ENCODE measurements around the gene PLBD1. TPM values are rescaled to one million over a fixed set of nuclear protein-coding genes. Genes with fewer than 3 reads are reported as not detected.

The PLBD1 gene
- total RNA-seq, 2 experiments from 2014 or later, result 0.54 to 0.61 TPM

- Histone ChIP-seq H3K4me2 (ENCODE audit: low read length) (no peak overlapping the region), H3K27ac (ENCODE audit: low read depth, low read length, poor library complexity, severe bottlenecking) (no peak overlapping the region), H3K4me3 (ENCODE audit: low read depth, low read length, poor library complexity, severe bottlenecking) (no peak overlapping the region), H2AFZ (ENCODE audit: low read length) (no peak overlapping the region), H4K20me1 (ENCODE audit: insufficient read depth, low read length) (no peaks in the 10 kb centered on the region), H3K4me1 (ENCODE audit: insufficient read depth, low read length, poor library complexity, severe bottlenecking) (peaks cover 32% of the 10 kb centered on the region), H3K9me3 (ENCODE audit: low read length) (no peaks in the 10 kb centered on the region), H3K9me2 (ENCODE audit: insufficient read depth, low read length) (no peaks in the 10 kb centered on the region), H3K79me2 (ENCODE audit: insufficient read depth, low read depth, low read length) (no peaks in the 10 kb centered on the region), H3K36me3 (ENCODE audit: insufficient read depth, low read length) (no peaks in the 10 kb centered on the region)
- TF ChIP-seq EZH2phosphoT487 (IDR thresholded peaks at IDR 0.05; ENCODE audit: borderline replicate concordance, low read depth, low read length), result no peak
- TF ChIP-seq CTCF (conservative IDR thresholded peaks at IDR 0.05; ENCODE audit: low read length), result no peak
- POLR2A ChIA-PET, result interaction anchor here (0.9 to 1.4 kb wide), 6 partner anchors 9 to 300 kb away, joined by 3 to 6 read pairs (median 3); no protein-coding TSS in a partner anchor
- DNase-seq (ENCODE audit: low spot score), result no peak
- intact Hi-C loops (cut with micrococcal nuclease; ENCODE audit: unreplicated experiment), result loop anchor here (2.0 kb wide), 1 partner anchor 47 kb away; no protein-coding TSS in a partner anchor
- no TSS peak for BruUV-seq (replicated peaks)
- CTCF ChIA-PET (ENCODE audit: unreplicated experiment), result interaction anchor here (0.7 kb wide), 1 partner anchor 212 kb away, joined by 3 read pairs; no protein-coding TSS in a partner anchor
These were observed 5.9 kb downstream of the PLBD1 start for GRCh38 chr12:14561677-14562238.

- no peaks in the 10 kb centered on the region for H3K36me3 ChIP-seq (ENCODE audit: insufficient read depth, low read length)
- no peaks in the 10 kb centered on the region for H4K20me1 ChIP-seq (ENCODE audit: insufficient read depth, low read length)
- H3K4me1 ChIP-seq (ENCODE audit: insufficient read depth, low read length, poor library complexity, severe bottlenecking), result peaks cover 32% of the 10 kb centered on the region
- peak overlapping the region; percentile 44 for H3K27ac ChIP-seq (ENCODE audit: low read depth, low read length, poor library complexity, severe bottlenecking)
- POLR2A ChIA-PET, result interaction anchor here (0.7 to 1.2 kb wide), 7 partner anchors 10 to 299 kb away, joined by 3 to 6 read pairs (median 3); no protein-coding TSS in a partner anchor
- CTCF ChIA-PET (ENCODE audit: unreplicated experiment), result interaction anchor here (0.7 kb wide), 1 partner anchor 212 kb away, joined by 3 read pairs; no protein-coding TSS in a partner anchor
- peak overlapping the region; percentile 95 for H2AFZ ChIP-seq (ENCODE audit: low read length)
- no peaks in the 10 kb centered on the region for H3K79me2 ChIP-seq (ENCODE audit: insufficient read depth, low read depth, low read length)
- DNase-seq (ENCODE audit: low spot score), result peak; percentile 69
- no peaks in the 10 kb centered on the region for H3K9me2 ChIP-seq (ENCODE audit: insufficient read depth, low read length)
- intact Hi-C loops (cut with micrococcal nuclease; ENCODE audit: unreplicated experiment), result no loop called here
- H3K4me3 ChIP-seq (ENCODE audit: low read depth, low read length, poor library complexity, severe bottlenecking), result peak overlapping the region; percentile 46
- TF ChIP-seq EZH2phosphoT487 (IDR thresholded peaks at IDR 0.05; ENCODE audit: borderline replicate concordance, low read depth, low read length) (no peak), CTCF (conservative IDR thresholded peaks at IDR 0.05; ENCODE audit: low read length) (no peak)
- H3K9me3 ChIP-seq (ENCODE audit: low read length), result no peaks in the 10 kb centered on the region
- no TSS peak for BruUV-seq (replicated peaks)
- H3K4me2 ChIP-seq (ENCODE audit: low read length), result peak overlapping the region; percentile 65
These were observed 6.6 kb downstream of the PLBD1 start for GRCh38 chr12:14560904-14561574.
